OCI-LY7 (cell line): ENCODE measurements around the gene RAET1L.

Experiments
- EZH2phosphoT487 ChIP-seq: fragments of 200-600 bp; sonication (generic); IDR thresholded peaks from 2 replicates; pipeline ENCODE4 v1.6.1; 2018; ENCODE audit warnings: low read depth, borderline replicate concordance, mild to moderate bottlenecking, mixed run types, antibody characterized with exemption, low read length, moderate library complexity, mixed read lengths
- TF ChIP-seq, protein P1 (sequence below): fragments of 200-600 bp; sonication (generic); conservative IDR thresholded peaks from 2 replicates; pipeline ENCODE4 v1.5.1; 2014; ENCODE audit warnings: mild to moderate bottlenecking, antibody characterized with exemption, low read length, moderate library complexity, mixed read lengths

- TF ChIP-seq, protein P1, sequence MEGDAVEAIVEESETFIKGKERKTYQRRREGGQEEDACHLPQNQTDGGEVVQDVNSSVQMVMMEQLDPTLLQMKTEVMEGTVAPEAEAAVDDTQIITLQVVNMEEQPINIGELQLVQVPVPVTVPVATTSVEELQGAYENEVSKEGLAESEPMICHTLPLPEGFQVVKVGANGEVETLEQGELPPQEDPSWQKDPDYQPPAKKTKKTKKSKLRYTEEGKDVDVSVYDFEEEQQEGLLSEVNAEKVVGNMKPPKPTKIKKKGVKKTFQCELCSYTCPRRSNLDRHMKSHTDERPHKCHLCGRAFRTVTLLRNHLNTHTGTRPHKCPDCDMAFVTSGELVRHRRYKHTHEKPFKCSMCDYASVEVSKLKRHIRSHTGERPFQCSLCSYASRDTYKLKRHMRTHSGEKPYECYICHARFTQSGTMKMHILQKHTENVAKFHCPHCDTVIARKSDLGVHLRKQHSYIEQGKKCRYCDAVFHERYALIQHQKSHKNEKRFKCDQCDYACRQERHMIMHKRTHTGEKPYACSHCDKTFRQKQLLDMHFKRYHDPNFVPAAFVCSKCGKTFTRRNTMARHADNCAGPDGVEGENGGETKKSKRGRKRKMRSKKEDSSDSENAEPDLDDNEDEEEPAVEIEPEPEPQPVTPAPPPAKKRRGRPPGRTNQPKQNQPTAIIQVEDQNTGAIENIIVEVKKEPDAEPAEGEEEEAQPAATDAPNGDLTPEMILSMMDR, result no peak
- TF ChIP-seq EZH2phosphoT487, result no peak
Measured at GRCh38 chr6:149977221-149977620, 48.1 kb downstream of the RAET1L start.
